HCT116 (cell line): ENCODE data around the gene METTL24. TPM values are rescaled to one million over a fixed set of nuclear protein-coding genes. Genes with fewer than 3 reads are reported as not detected.

ENCODE experiments used
- ATAC-seq: fragments of 200-7000 bp; cut with Tn5 transposase; 2 replicates; pipeline ENCODE4 v1.9.1; 2020; ENCODE audit warnings: mild to moderate bottlenecking, moderate library complexity
- BruUV-seq: library from RNA; stranded (reverse); fragments of 400-500 nt; replicated peaks from 2 replicates; lab custom pipeline; 2021; lab: Mats Ljungman, UMichigan
- CTCF ChIA-PET: fragments of 300-600 bp; sonication (Branson Sonifier 250); formaldehyde crosslinking; loops from one replicate; lab custom pipeline; 2021; ENCODE audit warnings: antibody characterized with exemption; lab: Charles Lee
- POLR2A ChIA-PET: fragments of 300-600, 350-600 bp; sonication (Branson Sonifier 250); formaldehyde crosslinking; loops from one replicate; lab custom pipeline; 2021; ENCODE audit warnings: antibody characterized with exemption; lab: Charles Lee
- RAD21 ChIA-PET, 2 experiments: fragments of 300-600 bp; sonication (Branson Sonifier 250); formaldehyde crosslinking; loops; one replicate each; lab custom pipeline; 2023; ENCODE audit warnings: low total read pairs in 2 of 2; ENCODE audit not compliant: uncharacterized antibody in 2 of 2, unreplicated experiment in 2 of 2, low non-redundant PET in 1 of 2; lab: Charles Lee
- DNase-seq: peaks from one replicate; pipeline ENCODE4 v3.0.0-alpha.2; 2010; ENCODE audit warnings: low read depth, low spot score
- H2AFZ ChIP-seq: fragments of 200-600 bp; shearing (Covaris generic), sonication (generic); 2 replicates; pipeline ENCODE4 v1.6.1; 2017; ENCODE audit warnings: low read depth, mixed run types, mixed read lengths, antibody characterized with exemption, low read length; ENCODE audit not compliant: poor library complexity, severe bottlenecking
- H3K27ac ChIP-seq: 2 replicates; pipeline ENCODE4 v1.5.1; 2012; ENCODE audit warnings: low read depth, low read length
- H3K27me3 ChIP-seq: fragments of 200-600 bp; sonication (generic); 2 replicates; pipeline ENCODE4 v1.6.1; 2016; ENCODE audit warnings: mixed run types, low read length, mixed read lengths; ENCODE audit not compliant: insufficient read depth
- H3K36me3 ChIP-seq, 2 experiments: fragments of 200-500 bp in 1 of 2; fragments of 200-600 bp in 1 of 2; sonication (Bioruptor generic) in 1 of 2; sonication (generic) in 1 of 2; 2 replicates each; pipeline versions ENCODE4 v1.5.1 to v1.6.1; 2014 to 2016; ENCODE audit warnings: low read length in 2 of 2, inconsistent platforms in 1 of 2, mixed read lengths in 1 of 2, mixed run types in 1 of 2; ENCODE audit not compliant: insufficient read depth in 2 of 2, control insufficient read depth in 1 of 2
- H3K4me1 ChIP-seq, 2 experiments: fragments of 200-600 bp in 1 of 2; sonication (generic) in 1 of 2; 2 replicates each; pipeline versions ENCODE4 v1.5.1 to v1.6.1; 2012 to 2017; ENCODE audit warnings: low read length in 2 of 2, inconsistent platforms in 1 of 2, mild to moderate bottlenecking in 1 of 2, mixed read lengths in 1 of 2, mixed run types in 1 of 2, moderate library complexity in 1 of 2; ENCODE audit not compliant: insufficient read depth in 2 of 2, control insufficient read depth in 1 of 2
- H3K4me2 ChIP-seq: fragments of 200-600 bp; sonication (generic); 2 replicates; pipeline ENCODE4 v1.6.1; 2017; ENCODE audit warnings: mixed run types, low read length, mixed read lengths
- H3K4me3 ChIP-seq, 2 experiments: fragments of 200-600 bp in 1 of 2; sonication (generic) in 1 of 2; replicated peaks in 1 of 2; 2 replicates each; pipeline ENCODE4 v1.5.1; 2011 to 2016; ENCODE audit warnings: low read length in 2 of 2, control low read depth in 1 of 2, low read depth in 1 of 2, mild to moderate bottlenecking in 1 of 2, mixed read lengths in 1 of 2, mixed run types in 1 of 2
- H3K79me2 ChIP-seq: fragments of 200-600 bp; sonication (generic); 2 replicates; pipeline ENCODE4 v1.6.1; 2017; ENCODE audit warnings: mild to moderate bottlenecking, mixed run types, low read length, moderate library complexity, mixed read lengths; ENCODE audit not compliant: insufficient read depth
- H3K9ac ChIP-seq: fragments of 200-600 bp; sonication (generic); 2 replicates; pipeline ENCODE4 v1.6.1; 2016; ENCODE audit warnings: low read length, mixed read lengths
- H3K9me2 ChIP-seq: fragments of 200-600 bp; sonication (generic), shearing (Covaris generic); 2 replicates; pipeline ENCODE4 v1.6.1; 2017; ENCODE audit warnings: mixed run types, mild to moderate bottlenecking, moderate library complexity; ENCODE audit not compliant: insufficient read depth
- H3K9me3 ChIP-seq, 2 experiments: fragments of 200-500 bp in 1 of 2; fragments of 200-600 bp in 1 of 2; sonication (Bioruptor generic) in 1 of 2; sonication (generic) in 1 of 2; 2 replicates each; pipeline ENCODE4 v1.6.1; 2014 to 2017; ENCODE audit warnings: low read length in 2 of 2, mixed read lengths in 2 of 2, inconsistent platforms in 1 of 2, low read depth in 1 of 2, mild to moderate bottlenecking in 1 of 2, mixed run types in 1 of 2, moderate library complexity in 1 of 2; ENCODE audit not compliant: control insufficient read depth in 1 of 2, insufficient read depth in 1 of 2
- H4K20me1 ChIP-seq: fragments of 200-600 bp; sonication (generic), shearing (Covaris generic); 2 replicates; pipeline ENCODE4 v1.6.1; 2017; ENCODE audit warnings: mixed run types, mild to moderate bottlenecking, moderate library complexity; ENCODE audit not compliant: insufficient read depth
- POLR2AphosphoS5 ChIP-seq: IDR thresholded peaks from 2 replicates; pipeline ENCODE4 v1.6.1; 2011; ENCODE audit warnings: mild to moderate bottlenecking, low read depth, low read length, moderate library complexity
- REST ChIP-seq: IDR thresholded peaks from 2 replicates; pipeline ENCODE4 v1.6.1; 2012; ENCODE audit warnings: low read depth
- SP1 ChIP-seq: IDR thresholded peaks from 2 replicates; pipeline ENCODE4 v1.6.1; 2012; ENCODE audit warnings: low read depth
- SRF ChIP-seq: IDR thresholded peaks from 2 replicates; pipeline ENCODE4 v1.6.1; 2012; ENCODE audit warnings: low read depth
- intact Hi-C: fragments of 100-400 bp; cut with micrococcal nuclease; formaldehyde crosslinking; loops from 2 replicates; pipeline ENCODE4 v1.10.0; 2022
- total RNA-seq: library from RNA; stranded (reverse); gene quantifications from one replicate; pipeline ENCODE4 v1.2.1, GENCODE V29; 2021; ENCODE audit not compliant: unreplicated experiment
- TF ChIP-seq, protein P1 (sequence below), 3 experiments: fragments of 200-600 bp in 1 of 3; sonication (generic) in 1 of 3; IDR thresholded peaks in 2 of 3; conservative IDR thresholded peaks in 1 of 3; 2 replicates each; pipeline ENCODE4 v1.5.1; 2012 to 2017; ENCODE audit warnings: low read depth in 2 of 3, low read length in 2 of 3, antibody characterized with exemption in 1 of 3, borderline replicate concordance in 1 of 3, control low read depth in 1 of 3, mild to moderate bottlenecking in 1 of 3, mixed read lengths in 1 of 3, mixed run types in 1 of 3, moderate library complexity in 1 of 3; ENCODE audit not compliant: insufficient read depth in 1 of 3

The METTL24 gene
- total RNA-seq, 1 experiment from 2014 or later, result not detected

- Histone ChIP-seq H3K27ac (no peak overlapping the region), H2AFZ (no peak overlapping the region), H3K9me3 (no peaks in the 10 kb centered on the region), H3K36me3 (no peaks in the 10 kb centered on the region), H3K4me3 (no peak overlapping the region), H3K4me2 (no peak overlapping the region), H3K79me2 (no peaks in the 10 kb centered on the region), H3K9me2 (no peaks in the 10 kb centered on the region), H3K4me1 (no peaks in the 10 kb centered on the region), H3K27me3 (peaks cover 3% of the 10 kb centered on the region; the same call in 1 of the 2 replicates), H4K20me1 (no peaks in the 10 kb centered on the region), H3K9ac (no peak overlapping the region)
- ATAC-seq (no peak), DNase-seq (no peak)
- CTCF ChIA-PET, result no interaction called here
- intact Hi-C loops, result no loop called here
- no TSS peak for BruUV-seq
- RAD21 ChIA-PET, result no interaction called here
- POLR2A ChIA-PET, result no interaction called here
- TF ChIP-seq REST (peak; percentile 90), SP1 (no peak), SRF (no peak), POLR2AphosphoS5 (no peak)
- TF ChIP-seq, protein P1, sequence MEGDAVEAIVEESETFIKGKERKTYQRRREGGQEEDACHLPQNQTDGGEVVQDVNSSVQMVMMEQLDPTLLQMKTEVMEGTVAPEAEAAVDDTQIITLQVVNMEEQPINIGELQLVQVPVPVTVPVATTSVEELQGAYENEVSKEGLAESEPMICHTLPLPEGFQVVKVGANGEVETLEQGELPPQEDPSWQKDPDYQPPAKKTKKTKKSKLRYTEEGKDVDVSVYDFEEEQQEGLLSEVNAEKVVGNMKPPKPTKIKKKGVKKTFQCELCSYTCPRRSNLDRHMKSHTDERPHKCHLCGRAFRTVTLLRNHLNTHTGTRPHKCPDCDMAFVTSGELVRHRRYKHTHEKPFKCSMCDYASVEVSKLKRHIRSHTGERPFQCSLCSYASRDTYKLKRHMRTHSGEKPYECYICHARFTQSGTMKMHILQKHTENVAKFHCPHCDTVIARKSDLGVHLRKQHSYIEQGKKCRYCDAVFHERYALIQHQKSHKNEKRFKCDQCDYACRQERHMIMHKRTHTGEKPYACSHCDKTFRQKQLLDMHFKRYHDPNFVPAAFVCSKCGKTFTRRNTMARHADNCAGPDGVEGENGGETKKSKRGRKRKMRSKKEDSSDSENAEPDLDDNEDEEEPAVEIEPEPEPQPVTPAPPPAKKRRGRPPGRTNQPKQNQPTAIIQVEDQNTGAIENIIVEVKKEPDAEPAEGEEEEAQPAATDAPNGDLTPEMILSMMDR (IDR thresholded peaks at IDR 0.05 in 2 of 3, conservative IDR thresholded peaks at IDR 0.05 in 1 of 3; ENCODE audit: borderline replicate concordance in 1 of 3, insufficient read depth in 1 of 3, low read depth in 2 of 3, low read length in 2 of 3), result no peak
Observed at GRCh38 chr6:110255211-110255750, 102.9 kb downstream of the METTL24 start.
